Hepatocyte (in vitro differentiated cells): ENCODE measurements around the gene FPR2. TPM values are rescaled to one million over a fixed set of nuclear protein-coding genes. Genes with fewer than 3 reads are reported as not detected.

ENCODE experiments used
- polyA plus RNA-seq: library from polyadenylated mRNA; unstranded; fragments of >200 nt; fragmentation: Nextera tagmentation; extraction: Ambion mirVana; gene quantifications from 2 replicates; pipeline ENCODE4 v1.2.1, GENCODE V29; 2016
- total RNA-seq: library from RNA; depleted of rRNA; stranded (reverse); fragments of >200 nt; gene quantifications from 2 replicates; pipeline ENCODE4 v1.2.3, GENCODE V29; 2014

FPR2 gene
- total and polyA plus RNA-seq, 2 experiments from 2014 or later, result not detected

Other genes with a start within 250 kb of the FPR2 start
- gene SIGLEC6, start 229.5 kb upstream of the FPR2 start, total RNA-seq, result not detected in 2 replicates
- gene SIGLEC6, start 229.5 kb upstream of the FPR2 start, polyA plus RNA-seq, result not detected in 2 replicates
- 3.9 and 4.1 TPM in 2 replicates for gene ZNF175, start 189.9 kb upstream of the FPR2 start, total RNA-seq
- 0.67 and 1.1 TPM in 2 replicates for gene ZNF175, start 189.9 kb upstream of the FPR2 start, polyA plus RNA-seq
- gene SIGLEC5, start 130.8 kb upstream of the FPR2 start, total RNA-seq, result not detected in 2 replicates
- not detected in 2 replicates for gene SIGLEC5, start 130.8 kb upstream of the FPR2 start, polyA plus RNA-seq
- gene SIGLEC14, start 114.4 kb upstream of the FPR2 start, total RNA-seq, result 0.13 TPM in 1 of 2 replicates, not detected in the other
- 0.15 and 0.47 TPM in 2 replicates for gene SIGLEC14, start 114.4 kb upstream of the FPR2 start, polyA plus RNA-seq
- 6.9 and 7.2 TPM in 2 replicates for gene SPACA6, start 67.8 kb upstream of the FPR2 start, total RNA-seq
- 13.1 and 17.7 TPM in 2 replicates for gene SPACA6, start 67.8 kb upstream of the FPR2 start, polyA plus RNA-seq
- 0.13 TPM in 1 of 2 replicates, not detected in the other for gene HAS1, start 37.2 kb upstream of the FPR2 start, total RNA-seq
- 0.07 and 1.4 TPM in 2 replicates for gene HAS1, start 37.2 kb upstream of the FPR2 start, polyA plus RNA-seq
- gene FPR1, start 9.3 kb upstream of the FPR2 start, total RNA-seq, result 0.24 and 0.53 TPM in 2 replicates
- 1.7 and 2.6 TPM in 2 replicates for gene FPR1, start 9.3 kb upstream of the FPR2 start, polyA plus RNA-seq
- not detected in 2 replicates for gene FPR3, start 34.0 kb downstream of the FPR2 start, total RNA-seq
- gene FPR3, start 34.0 kb downstream of the FPR2 start, polyA plus RNA-seq, result not detected in 2 replicates
- gene ZNF577, start 126.8 kb downstream of the FPR2 start, total RNA-seq, result 10.4 and 16.3 TPM in 2 replicates
- 7.4 and 11.1 TPM in 2 replicates for gene ZNF577, start 126.8 kb downstream of the FPR2 start, polyA plus RNA-seq
- gene ZNF649, start 143.8 kb downstream of the FPR2 start, total RNA-seq, result 13.6 and 16.0 TPM in 2 replicates
- 4.9 and 8.6 TPM in 2 replicates for gene ZNF649, start 143.8 kb downstream of the FPR2 start, polyA plus RNA-seq
- 4.3 and 6.5 TPM in 2 replicates for gene ZNF613, start 166.3 kb downstream of the FPR2 start, total RNA-seq
- 3.8 and 5.2 TPM in 2 replicates for gene ZNF613, start 166.3 kb downstream of the FPR2 start, polyA plus RNA-seq
- 3.5 and 4.3 TPM in 2 replicates for gene ZNF350, start 225.7 kb downstream of the FPR2 start, total RNA-seq
- gene ZNF350, start 225.7 kb downstream of the FPR2 start, polyA plus RNA-seq, result 3.1 and 5.0 TPM in 2 replicates
- gene ZNF615, start 247.0 kb downstream of the FPR2 start, total RNA-seq, result 11.6 and 17.6 TPM in 2 replicates
- gene ZNF615, start 247.0 kb downstream of the FPR2 start, polyA plus RNA-seq, result 3.4 and 4.9 TPM in 2 replicates